ENCODE results near the gene HSD11B1L. TPM values are rescaled to one million over a fixed set of nuclear protein-coding genes. Genes with fewer than 3 reads are reported as not detected.

Gene HSD11B1L
- total RNA-seq, 1 experiment from 2014 or later: 6.0 TPM

DNA sequence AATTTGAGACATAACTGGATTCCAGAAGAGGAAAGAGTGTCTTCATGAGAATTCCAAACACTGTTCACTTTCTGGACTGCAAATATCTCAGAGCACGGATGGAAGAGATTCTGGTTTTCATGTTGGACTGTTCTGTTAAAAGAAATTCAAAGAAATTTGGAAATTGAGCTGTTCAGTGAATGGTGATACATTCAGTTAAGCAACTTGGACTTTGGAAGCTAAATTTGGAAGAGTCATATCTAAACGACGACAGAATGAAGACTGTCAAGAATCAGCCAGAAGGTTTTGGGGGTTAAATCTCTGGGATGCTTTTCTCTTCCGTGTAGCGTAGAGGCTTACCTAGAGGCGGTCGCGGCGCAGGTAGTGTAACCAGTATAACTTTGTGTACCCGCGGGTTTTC is 32.4 kb upstream of the HSD11B1L start:
- ChIA-PET CTCF (no interaction called here), POLR2A (no interaction called here)
- TF ChIP-seq POLR2AphosphoS5 (IDR thresholded peaks at IDR 0.05; ENCODE audit: low read depth, low read length) (no peak), TCF7L2 (IDR thresholded peaks at IDR 0.05; ENCODE audit: low read depth, low read length) (no peak), SIN3A (IDR thresholded peaks at IDR 0.05; ENCODE audit: borderline replicate concordance, insufficient read depth, low read depth, low read length) (no peak)
- TF ChIP-seq, protein P1, sequence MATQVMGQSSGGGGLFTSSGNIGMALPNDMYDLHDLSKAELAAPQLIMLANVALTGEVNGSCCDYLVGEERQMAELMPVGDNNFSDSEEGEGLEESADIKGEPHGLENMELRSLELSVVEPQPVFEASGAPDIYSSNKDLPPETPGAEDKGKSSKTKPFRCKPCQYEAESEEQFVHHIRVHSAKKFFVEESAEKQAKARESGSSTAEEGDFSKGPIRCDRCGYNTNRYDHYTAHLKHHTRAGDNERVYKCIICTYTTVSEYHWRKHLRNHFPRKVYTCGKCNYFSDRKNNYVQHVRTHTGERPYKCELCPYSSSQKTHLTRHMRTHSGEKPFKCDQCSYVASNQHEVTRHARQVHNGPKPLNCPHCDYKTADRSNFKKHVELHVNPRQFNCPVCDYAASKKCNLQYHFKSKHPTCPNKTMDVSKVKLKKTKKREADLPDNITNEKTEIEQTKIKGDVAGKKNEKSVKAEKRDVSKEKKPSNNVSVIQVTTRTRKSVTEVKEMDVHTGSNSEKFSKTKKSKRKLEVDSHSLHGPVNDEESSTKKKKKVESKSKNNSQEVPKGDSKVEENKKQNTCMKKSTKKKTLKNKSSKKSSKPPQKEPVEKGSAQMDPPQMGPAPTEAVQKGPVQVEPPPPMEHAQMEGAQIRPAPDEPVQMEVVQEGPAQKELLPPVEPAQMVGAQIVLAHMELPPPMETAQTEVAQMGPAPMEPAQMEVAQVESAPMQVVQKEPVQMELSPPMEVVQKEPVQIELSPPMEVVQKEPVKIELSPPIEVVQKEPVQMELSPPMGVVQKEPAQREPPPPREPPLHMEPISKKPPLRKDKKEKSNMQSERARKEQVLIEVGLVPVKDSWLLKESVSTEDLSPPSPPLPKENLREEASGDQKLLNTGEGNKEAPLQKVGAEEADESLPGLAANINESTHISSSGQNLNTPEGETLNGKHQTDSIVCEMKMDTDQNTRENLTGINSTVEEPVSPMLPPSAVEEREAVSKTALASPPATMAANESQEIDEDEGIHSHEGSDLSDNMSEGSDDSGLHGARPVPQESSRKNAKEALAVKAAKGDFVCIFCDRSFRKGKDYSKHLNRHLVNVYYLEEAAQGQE (IDR thresholded peaks at IDR 0.05; ENCODE audit: insufficient read depth in 1 of 2, low read depth in 2 of 2, low read length in 1 of 2): no peak
- TF ChIP-seq, protein P2, sequence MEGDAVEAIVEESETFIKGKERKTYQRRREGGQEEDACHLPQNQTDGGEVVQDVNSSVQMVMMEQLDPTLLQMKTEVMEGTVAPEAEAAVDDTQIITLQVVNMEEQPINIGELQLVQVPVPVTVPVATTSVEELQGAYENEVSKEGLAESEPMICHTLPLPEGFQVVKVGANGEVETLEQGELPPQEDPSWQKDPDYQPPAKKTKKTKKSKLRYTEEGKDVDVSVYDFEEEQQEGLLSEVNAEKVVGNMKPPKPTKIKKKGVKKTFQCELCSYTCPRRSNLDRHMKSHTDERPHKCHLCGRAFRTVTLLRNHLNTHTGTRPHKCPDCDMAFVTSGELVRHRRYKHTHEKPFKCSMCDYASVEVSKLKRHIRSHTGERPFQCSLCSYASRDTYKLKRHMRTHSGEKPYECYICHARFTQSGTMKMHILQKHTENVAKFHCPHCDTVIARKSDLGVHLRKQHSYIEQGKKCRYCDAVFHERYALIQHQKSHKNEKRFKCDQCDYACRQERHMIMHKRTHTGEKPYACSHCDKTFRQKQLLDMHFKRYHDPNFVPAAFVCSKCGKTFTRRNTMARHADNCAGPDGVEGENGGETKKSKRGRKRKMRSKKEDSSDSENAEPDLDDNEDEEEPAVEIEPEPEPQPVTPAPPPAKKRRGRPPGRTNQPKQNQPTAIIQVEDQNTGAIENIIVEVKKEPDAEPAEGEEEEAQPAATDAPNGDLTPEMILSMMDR (IDR thresholded peaks at IDR 0.05): no peak
- H3K27ac ChIP-seq (ENCODE audit: low read length): no peak overlapping the region
- H3K9me3 ChIP-seq (ENCODE audit: control insufficient read depth, insufficient read depth, low read depth, low read length): no peaks in the 10 kb centered on the region
- ATAC-seq (no peak), DNase-seq (ENCODE audit: low read depth, low spot score) (no peak)
- in situ Hi-C loops (cut with HindIII; ENCODE audit: low pct_unique_long_range_greater_than_20kb, low sequenced_read_pairs) (no loop called here), intact Hi-C loops (cut with micrococcal nuclease; ENCODE audit: unreplicated experiment) (no loop called here)
- H3K36me3 ChIP-seq (ENCODE audit: control insufficient read depth, insufficient read depth, low read length): peaks cover 29% of the 10 kb centered on the region
- H3K27me3 ChIP-seq (ENCODE audit: control insufficient read depth, insufficient read depth, low read length): no peaks in the 10 kb centered on the region
- no peaks in the 10 kb centered on the region for H3K4me1 ChIP-seq (ENCODE audit: control insufficient read depth, insufficient read depth, low read length)
- BruUV-seq (replicated peaks): no TSS peak
- H3K4me3 ChIP-seq (ENCODE audit: low read depth in 2 of 2, low read length in 2 of 2): no peak overlapping the region

DNA sequence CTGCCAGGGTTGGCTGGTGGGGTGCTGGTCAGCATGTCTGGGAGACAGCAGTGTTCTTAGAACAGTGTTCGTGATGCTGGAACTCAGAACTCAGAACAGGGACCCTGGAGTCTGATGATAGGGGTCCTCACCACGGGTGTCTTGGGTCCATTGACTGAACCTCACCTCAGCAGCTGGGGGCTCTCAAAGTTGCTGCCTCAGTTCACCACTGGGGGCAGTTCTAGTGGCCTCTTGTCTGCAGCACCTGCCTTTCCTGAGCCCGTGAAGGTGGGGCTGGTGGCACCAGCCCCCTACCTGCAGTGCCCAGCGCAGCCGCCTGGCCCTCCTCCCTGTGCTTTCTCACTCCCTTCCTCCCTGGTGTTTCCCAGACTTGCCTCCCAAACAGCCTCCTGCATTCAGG is 29.5 kb upstream of the HSD11B1L start:
- CTCF ChIA-PET: interaction anchor here (0.7 kb wide), 1 partner anchor 33 kb away, joined by 3 read pairs; no protein-coding TSS in a partner anchor
- in situ Hi-C loops (cut with HindIII; ENCODE audit: low pct_unique_long_range_greater_than_20kb, low sequenced_read_pairs) (no loop called here), intact Hi-C loops (cut with micrococcal nuclease; ENCODE audit: unreplicated experiment) (no loop called here)
- Histone ChIP-seq H3K27me3 (ENCODE audit: control insufficient read depth, insufficient read depth, low read length) (no peaks in the 10 kb centered on the region), H3K4me3 (ENCODE audit: low read depth in 2 of 2, low read length in 2 of 2) (no peak overlapping the region), H3K9me3 (ENCODE audit: control insufficient read depth, insufficient read depth, low read depth, low read length) (no peaks in the 10 kb centered on the region), H3K4me1 (ENCODE audit: control insufficient read depth, insufficient read depth, low read length) (no peaks in the 10 kb centered on the region), H3K36me3 (ENCODE audit: control insufficient read depth, insufficient read depth, low read length) (peaks cover 24% of the 10 kb centered on the region), H3K27ac (ENCODE audit: low read length) (no peak overlapping the region)
- DNase-seq (ENCODE audit: low read depth, low spot score) (no peak), ATAC-seq (no peak)
- POLR2A ChIA-PET: no interaction called here
- no TSS peak for BruUV-seq (replicated peaks)
- TF ChIP-seq, protein P2 (IDR thresholded peaks at IDR 0.05): no peak
- TF ChIP-seq POLR2AphosphoS5 (IDR thresholded peaks at IDR 0.05; ENCODE audit: low read depth, low read length) (no peak), SIN3A (IDR thresholded peaks at IDR 0.05; ENCODE audit: borderline replicate concordance, insufficient read depth, low read depth, low read length) (no peak), TCF7L2 (IDR thresholded peaks at IDR 0.05; ENCODE audit: low read depth, low read length) (no peak)
- TF ChIP-seq, protein P1 (IDR thresholded peaks at IDR 0.05; ENCODE audit: insufficient read depth in 1 of 2, low read depth in 2 of 2, low read length in 1 of 2): no peak
